ENCODE measurements around the gene THOP1.
"Not testable (repeated sequence)": the region's sequence is repeated elsewhere in the genome, so short reads cannot be mapped to it uniquely, and the experiment has no call there.

Gene THOP1

DNA sequence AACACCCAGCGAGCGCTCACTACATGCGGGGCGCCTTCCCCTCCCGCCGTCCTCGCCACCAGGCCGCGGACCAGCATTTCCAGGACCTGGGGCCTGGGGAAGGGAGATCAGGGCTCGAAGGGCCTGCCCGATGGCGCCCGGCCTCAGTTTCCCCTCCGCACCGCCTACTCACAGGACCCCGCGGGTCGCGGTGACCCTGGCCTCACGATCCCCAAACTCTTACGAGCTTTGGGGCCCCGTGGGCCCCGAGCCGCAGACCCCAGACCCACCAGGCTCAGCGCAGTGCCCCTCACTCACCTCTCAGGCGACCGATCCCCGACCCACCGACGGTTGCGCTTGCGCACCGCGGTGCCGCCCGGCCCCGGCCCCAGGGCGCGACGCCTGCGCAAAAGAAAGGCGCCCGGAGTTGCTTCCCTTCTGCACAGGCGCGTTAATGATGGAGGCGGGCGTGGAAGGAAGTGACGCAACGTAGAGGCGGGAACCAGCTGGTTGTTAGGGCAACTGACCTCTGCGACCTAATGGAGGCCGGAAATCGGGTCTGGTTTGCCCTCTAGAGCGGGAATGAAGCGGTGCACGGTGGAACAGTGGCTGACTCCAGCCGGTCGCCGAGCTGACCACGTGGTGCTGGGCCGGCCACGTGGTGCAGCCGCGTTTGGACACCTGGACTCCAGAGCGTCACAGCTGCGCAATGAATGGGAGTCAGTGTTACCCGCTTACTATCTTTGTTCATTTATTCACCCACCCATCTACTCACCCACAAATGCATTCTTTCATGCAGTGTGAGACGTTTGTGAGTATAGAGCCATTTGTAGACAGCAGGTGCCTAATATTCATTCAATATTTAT is 2.1 kb upstream of the THOP1 start, which contains the start of gene SGTA:
Gene SGTA (minus strand): TSS at position 338 of the 845 bp plus-strand sequence. CDS start 14,205 bp downstream, outside the sequence.
- peak; percentile 96 for DNase-seq

DNA sequence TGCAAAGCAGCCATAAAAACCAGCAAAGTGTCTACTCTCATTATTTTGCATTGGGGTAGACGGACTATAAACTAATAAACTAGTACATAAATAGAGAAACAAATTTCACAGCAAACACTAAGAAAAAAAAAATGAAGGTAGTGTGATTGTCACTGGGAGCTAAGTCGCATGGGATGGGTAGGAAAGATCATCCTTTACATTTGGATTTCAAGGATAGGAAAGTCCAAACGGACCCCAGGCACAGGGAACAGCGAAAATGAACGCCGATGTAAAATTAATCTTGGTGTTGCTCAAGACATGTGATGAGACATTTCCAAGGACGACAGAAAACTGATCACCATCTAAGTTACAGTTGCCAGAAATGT is 1.5 kb upstream of the THOP1 start:
- DNase-seq = no peak

DNA sequence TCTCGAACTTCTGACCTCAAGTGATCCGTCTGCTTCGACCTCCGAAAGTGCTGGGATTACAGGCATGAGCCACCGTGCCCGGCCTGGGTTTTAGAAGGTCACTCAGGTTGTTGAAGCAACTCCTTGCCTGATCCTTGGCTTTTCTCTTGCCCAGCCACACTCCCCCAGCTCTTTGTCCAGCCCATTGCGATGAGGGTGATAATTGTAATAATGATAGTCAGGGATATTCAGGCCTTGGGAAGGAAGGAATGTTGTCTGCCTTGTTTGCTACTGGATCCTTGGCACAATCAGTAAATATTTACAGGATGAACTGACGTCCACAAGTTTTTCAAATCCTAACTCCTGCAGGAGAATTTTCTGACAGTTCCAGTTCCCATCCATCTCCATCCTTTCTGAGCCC is 1.8 kb downstream of the THOP1 start:
- no peak for DNase-seq

DNA sequence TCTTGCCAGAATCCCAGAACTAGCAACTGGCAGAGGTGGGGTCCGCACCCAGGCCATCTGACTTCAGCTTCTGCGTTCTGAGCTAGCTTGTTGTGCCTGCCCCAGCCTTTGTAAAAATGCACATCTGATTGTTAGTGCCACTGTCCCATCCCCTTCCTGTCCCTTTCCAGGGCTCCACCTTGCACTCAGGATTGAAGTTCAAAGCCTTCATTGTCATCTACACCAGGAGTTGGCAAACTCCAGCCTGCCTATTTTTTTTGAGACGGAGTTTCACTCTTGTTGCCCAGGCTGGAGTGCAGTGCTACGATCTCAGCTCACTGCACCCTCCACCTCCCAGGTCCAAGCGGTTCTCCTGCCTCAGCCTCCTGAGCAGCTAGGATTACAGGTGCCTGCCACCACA is 2.9 kb downstream of the THOP1 start:
- no peak for DNase-seq

DNA sequence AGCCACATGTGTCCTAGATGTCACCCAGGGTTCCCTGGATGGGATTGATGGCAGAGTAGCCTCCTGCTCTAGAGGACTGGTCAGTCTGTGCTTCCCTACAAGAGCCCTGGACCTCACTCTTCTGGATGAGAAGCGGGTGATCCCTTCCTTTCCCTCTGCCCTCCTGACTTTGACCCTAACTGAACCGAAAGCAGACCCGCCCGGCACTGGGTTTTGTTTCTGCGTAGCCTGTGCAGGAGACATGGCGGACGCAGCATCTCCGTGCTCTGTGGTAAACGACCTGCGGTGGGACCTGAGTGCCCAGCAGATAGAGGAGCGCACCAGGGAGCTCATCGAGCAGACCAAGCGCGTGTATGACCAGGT is 4.9 kb downstream of the THOP1 start:
- DNase-seq = no peak

DNA sequence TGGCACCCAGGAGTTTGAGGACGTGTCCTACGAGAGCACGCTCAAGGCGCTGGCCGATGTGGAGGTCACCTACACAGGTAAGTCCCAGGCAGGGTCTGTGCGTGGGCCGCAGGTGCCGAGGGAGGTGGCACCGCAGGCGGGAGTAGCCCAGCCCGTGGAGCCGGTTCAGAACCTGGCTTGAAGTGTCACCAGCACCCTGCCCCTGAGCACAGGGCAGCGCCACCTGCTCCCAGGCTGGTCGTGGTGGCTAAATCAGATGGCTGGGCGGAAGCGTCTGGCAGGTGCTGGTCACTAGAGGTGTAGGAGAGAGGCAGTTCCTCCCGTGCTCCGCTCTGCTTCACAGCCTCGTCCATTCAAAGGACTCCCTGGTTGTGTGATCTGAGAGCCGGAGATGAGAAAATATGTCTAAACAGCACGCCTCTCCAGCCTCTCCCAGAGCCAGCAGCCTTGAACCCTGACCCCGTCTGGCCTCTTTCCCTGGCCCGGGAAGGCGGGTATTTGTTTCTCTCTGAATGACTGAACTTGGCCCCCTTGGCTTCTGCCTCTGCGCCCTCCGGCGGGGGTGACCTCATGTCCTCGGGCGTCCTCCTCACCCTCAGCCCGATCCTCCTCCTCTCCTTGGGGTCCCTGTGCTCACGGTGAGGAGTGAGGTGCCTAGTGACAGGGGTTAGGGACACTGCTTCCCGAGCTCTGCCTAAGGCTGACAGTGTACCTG is 5.4 kb downstream of the THOP1 start:
- no peak for DNase-seq

DNA sequence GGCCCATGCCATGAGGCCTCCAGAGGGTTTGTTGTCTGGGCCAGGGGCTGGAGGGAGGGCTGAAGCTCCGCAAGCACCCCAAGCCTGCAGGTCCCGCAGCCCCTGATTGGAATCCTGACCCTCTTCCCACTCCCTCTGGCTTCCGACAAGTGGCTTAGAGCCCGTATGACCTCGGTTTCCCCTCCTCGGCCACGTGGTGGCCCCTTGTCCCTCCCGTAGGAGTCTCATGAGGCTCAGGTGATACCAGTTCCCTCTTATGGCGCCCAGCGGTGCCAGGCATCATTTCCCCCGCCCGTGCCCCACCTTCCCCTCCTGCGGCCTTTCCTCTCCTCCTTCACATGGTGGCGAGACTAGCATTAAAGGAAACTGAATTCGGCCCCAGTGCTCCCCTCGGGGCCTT is 6.1 kb downstream of the THOP1 start:
- no peak for DNase-seq

DNA sequence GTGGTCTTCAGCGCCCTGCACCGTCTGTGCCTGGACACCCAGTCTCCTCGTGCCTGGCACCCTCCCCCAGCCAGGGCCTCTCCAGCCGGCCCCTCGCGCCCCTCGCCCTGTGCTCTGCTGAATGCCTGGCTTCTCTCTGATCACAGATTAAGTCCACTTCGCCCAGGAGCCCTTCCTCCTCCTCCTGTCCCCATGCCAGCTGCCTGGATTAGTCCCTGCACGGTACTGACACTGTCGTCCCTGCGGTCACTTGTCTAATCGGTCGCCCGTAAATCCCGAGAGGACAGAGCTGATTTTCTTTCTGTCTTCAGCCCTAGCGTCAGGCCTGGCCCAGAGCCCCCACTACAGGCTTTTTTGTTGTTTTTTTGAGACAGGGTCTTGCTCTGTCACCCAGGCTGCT is 6.6 kb downstream of the THOP1 start:
- DNase-seq = no peak

DNA sequence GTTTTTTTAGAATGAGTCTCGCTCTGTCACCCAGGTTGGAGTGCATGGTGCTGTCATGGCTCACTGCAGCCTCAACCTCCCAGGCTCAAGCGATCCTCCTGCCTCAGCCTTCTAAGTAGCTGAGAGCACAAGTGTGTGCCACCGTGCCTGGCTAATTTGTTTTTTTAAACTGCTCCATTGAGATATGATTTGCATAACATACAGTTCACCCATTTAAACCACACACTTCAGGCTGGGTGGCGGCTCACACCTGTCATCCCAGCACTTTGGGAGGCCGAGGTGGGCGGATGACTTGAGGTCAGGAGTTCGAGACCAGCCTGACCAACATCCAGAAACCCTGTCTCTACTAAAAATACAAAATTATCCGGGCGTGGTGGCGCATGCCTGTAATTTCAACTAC is 7.4 kb downstream of the THOP1 start:
- not testable (repeated sequence) for DNase-seq

DNA sequence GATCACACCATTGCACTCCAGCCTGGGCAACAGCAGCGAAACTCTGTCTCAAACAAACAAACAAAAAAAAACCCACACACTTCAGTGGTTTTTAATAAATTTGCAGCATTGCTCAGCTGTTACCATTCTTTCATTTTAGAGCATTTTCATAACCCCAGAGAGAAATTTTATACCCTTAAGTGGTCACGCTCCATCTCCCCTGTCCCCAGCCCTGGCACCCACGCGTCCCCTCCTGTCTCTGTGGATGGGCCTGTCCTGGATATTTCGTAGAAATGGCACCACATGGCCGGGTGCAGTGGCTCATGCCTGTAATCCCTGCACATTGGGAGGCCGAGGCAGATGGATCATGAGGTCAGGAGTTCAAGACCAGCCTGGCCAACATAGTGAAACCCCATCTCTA is 7.8 kb downstream of the THOP1 start:
- DNase-seq = no peak

DNA sequence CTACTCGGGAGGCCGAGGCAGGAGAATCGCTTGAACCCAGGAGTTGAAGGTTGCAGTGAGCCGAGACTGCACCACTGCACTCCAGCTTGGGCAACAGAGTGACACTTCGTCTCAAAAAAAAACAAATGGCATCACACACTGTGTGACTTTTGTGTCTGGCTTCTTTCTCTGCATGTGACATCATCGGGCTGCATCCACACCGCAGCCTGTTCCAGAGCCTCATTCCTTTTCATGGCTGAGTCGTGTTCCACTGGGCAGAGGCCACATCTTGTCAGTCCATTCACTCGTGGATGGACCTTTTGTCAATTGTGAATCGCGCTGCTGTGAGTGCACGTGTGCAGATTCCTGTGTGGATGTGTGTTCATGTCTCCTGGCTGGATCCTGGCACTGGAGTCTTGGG is 8.3 kb downstream of the THOP1 start:
- no peak for DNase-seq

DNA sequence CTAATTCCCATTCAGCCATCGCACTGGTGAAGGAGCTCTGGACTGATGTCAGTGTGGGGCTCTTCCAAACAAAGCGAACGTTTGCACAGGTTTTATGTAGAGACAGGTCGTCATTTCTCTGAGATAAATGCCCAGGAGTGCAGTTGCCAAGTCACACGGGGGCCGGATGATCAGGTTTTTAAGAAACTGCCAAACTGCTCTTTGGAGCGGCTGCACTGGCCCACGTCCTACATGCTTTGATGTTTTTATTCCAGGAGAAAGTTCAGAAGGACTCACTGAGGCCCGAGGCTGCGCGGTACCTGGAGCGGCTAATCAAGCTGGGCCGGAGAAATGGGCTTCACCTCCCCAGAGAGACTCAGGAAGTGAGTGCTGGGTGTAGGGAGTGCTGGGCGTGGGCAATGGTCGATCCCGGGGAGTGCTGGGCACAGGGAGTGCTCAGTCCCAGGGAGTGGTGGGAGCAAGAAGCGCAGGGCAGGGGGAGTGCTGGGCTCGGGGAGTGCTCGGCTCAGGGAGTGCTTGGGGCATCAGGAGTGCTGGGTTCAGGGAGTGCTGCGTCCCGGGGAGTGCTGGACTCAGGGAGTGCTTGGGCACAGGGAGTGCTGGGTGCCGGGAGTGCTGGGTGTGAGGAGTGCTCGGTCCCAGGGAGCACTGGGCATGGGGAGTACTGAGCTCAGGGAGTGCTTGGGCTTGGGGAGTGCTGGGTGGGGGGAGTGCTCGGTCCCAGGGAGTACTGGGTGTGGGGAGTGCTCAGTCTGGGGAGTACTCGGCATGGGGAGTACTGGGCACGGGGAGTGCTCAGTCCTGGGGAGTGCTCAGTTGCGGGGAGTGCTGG is 10.7 kb downstream of the THOP1 start:
- no peak for DNase-seq

DNA sequence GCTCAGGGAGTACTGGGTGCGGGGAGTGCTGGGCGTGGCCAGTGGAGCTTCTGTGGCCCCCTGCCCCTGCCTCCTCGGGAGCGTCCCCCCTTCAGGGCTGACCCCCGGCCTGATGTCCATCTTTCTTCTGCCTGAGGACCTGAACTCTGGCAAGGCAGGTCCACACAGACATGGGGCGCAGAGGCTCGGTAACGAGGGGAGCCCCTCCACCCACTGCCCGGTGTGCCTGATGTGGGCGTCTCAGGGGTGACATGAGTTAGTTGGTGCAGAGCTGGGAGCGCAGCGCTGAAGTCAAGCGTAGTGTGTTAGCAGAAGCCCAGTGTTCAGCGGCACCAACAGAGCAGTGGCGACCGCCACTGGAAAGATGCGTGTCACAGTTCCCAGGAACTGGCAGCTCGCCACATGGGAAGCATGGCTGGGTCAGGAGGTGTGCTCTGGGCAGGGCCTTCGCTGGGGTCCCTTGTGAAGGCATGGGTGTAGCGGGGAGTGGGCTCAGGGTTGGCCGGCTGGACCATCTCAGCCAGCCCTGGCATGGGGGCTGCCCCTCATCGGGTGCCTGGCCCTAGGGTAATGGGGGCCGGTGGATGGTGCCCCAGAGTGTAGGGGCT is 11.5 kb downstream of the THOP1 start:
- DNase-seq = no peak

DNA sequence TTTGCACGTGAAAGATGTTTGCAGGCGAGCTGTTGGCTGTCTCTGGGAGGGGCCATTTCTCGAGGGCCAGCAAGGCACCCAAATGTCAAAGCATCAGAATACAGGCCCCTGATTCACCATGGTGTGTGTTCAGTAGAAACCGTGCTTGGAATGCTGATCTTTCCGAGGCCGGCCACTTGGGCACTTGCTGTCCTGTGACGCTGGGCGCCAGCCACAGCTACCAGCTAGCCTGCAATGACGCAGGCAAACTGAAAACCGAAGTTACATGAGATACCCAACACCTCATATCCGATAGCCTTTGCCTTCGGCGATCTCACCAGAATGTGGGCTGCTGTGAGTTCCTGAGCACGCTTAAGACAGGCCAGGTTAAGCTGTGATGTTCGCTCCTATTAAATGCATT is 12.0 kb downstream of the THOP1 start:
- no peak for DNase-seq

DNA sequence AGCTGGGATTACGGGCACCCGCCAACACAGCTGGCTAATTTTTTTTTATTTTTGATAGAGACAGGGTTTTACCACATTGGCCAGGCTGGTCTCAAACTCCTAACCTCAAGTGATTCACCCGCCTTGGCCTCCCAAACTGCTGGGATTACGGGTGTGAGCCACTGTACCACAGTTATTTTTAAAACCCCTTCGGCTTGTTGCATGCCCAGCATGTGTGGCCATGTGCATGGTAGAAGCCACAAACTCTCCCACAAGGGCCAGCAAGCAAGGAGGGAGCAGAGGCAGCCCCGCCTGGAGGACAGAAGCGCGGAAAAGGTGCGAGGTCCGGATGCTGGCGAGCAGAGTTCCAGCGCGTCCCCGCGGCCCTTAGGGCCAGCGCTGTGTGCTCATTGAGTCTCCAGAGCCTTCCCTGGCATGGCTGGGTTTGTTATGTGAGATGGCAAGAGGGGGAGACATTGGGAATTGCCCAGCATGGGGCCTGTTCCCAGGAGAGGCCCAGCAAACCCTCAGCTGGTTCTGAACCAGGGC is 12.9 kb downstream of the THOP1 start:
- no peak for DNase-seq

DNA sequence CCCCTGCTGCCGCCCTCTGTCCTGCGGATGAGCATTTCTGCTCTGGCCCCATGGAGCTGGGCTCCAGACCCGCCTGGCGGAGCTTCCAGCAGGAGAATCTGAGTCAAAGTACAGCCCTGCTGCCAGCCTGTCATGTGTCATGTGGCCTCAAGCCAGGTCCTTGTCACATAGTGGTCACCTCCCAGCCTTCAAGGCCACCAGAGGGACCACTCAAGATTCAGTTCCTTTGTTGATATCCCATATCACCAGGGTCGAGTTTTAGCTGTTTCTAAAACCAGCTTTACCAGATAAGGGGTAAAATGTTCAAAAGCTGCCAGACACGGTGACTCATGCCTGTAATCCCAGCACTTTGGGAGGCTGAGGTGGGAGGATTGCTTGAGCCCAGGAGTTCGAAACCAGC is 13.4 kb downstream of the THOP1 start:
- no peak for DNase-seq

DNA sequence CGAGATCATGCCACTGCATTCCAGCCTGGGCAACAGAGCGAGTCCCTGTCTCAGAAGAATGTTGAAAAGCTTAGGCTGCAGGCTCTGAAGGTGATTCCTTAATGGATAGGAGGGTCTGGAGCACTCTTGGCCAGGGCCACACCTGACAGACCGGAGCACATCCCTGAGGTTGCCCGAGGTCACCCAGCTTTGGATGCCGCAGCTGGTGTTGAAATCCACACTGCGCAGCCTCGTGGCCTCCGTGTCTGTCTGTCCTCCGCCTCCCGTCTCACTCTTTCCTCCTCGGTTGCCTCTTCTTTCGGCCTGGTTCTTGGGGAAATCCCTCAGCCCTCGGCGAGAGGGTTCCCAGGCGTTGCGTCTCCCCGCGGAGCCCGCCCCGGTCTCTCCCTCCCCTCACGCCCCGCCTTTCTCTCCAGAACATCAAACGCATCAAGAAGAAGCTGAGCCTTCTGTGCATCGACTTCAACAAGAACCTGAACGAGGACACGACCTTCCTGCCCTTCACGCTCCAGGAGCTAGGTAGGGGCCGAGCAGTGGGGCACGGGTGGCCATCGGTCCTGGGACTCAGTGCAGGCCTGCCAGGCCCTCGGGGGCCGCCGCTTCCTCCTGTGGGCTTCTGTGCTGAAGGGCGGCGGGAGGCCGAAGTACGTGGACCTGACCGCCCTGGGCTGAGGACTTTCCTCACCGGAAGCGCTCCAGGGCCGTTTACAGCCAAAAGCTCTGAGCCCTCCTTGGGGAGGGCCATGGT is 14.1 kb downstream of the THOP1 start:
- no peak for DNase-seq

DNA sequence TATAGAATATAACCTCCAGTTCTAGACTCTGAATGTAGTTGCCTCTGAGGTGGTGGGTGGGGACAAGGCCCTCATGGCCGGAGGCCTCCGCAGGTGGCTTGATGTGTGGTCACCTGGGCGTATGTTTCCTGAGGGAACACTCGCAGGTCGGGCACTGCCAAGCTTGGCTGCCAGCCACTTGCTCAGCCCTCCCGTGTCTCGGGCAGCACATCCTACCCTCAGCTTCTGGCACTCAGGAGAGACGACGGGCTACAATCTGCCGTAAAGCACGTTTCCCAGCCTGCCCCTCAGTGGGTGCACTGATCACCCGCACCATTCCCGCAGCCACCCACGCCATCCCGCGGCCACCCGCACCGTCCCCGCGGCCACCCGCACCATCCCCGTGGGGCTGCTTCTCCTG is 15.2 kb downstream of the THOP1 start:
- DNase-seq = no peak

DNA sequence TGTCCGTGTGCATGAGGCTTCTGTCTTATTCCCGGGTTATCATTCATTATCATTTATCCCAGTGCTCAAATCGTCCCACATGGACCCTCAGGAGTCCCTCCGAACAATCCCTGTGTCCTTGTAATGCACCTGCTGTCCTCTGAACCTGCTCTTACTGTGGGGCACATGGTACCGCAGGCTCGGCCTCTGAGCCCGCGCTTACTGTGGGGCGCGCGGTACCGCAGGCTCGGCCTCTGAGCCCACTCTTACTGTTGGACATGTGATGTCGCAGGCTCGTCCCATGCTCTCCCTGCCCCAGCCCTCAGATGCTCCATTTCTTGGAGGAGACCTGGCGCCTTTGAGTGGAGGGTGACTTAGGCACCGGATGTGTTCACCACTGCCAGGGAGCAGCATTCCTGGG is 17.5 kb downstream of the THOP1 start:
- no peak for DNase-seq

DNA sequence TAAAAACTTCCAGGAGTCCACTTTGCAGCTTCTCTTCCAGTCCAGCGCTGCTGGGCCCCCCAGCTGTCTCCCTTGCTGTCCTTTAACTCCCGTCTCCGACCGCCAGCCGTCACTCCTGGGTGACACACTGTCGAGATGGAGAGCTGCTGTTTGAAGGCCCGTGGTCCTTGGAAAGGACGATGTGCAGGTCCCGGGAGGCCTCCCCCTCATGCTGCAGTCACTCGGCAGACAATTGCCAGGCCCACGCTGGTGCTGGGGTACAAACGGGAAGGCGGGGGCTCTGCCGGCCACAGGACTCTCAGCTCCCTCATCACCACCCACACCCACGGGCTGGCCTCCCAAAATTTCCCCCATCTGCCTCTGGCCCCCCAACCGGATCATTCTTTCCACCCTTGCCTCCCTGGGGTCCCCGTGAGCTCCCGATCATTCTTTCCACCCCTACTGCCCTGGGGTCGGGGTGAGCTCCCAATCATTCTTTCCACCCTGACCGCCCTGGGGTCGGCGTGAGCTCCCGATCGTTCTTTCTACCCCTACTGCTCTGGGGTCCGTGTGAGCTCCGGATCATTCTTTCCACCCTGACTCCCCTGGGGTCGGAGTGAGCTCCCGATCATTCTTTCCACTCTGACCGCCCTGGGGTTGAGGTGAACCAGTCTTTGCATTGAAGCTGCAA is 18.3 kb downstream of the THOP1 start:
- no peak for DNase-seq

DNA sequence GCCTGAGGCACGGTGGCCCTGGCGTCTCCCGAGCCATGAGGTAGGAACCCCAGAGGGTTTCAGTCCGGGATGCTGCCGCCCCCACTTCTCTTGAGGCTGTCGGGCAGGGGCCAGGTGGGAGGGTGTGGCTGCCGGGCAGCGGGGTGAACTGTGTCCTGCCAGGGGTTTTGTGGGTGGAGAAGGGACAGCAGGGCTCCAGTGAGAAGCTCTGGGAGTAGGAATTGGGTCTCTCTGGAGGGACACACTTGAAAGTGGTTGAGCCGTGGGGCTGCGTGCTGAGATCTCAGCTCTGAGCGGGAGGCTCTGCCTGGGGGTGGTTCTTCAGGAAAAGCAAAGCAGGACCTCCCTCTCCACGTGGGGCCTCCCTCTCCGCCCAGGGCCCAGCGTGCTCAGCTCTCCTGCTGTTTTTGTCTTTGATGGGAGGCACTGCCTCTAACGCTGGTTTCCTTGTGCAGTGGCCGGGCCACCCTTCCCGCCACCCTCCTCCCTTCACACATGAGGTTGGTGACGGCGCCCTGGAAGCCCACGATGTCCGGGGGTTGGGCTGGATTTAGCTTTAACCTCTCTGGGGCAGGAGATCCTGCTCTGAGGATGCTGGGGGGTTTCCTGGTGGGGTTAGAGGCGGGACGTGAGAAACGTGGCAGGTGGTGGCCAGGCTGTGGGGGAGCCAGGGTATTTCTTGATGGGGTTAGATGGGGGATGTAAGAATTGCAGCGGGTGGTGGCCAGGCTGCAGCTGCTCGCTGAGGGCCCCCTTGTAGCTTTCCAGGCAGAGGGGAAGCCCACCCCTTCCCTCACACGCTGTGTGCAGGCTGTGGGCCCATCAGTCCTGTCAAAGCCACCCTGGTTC is 19.1 kb downstream of the THOP1 start:
- no peak for DNase-seq

Measured in stimulated activated naive CD4-positive, alpha-beta T cell treated with Interleukin-2 at 50 U/mL for 16 hours (primary cell).